OCI-LY7 (cell line): ENCODE measurements around the gene ATF7.

Experiments used
- CTCF ChIP-seq: fragments of 200-600 bp; sonication (generic); conservative IDR thresholded peaks from 2 replicates; pipeline ENCODE4 v1.5.1; 2014; ENCODE audit warnings: mild to moderate bottlenecking, antibody characterized with exemption, low read length, moderate library complexity, mixed read lengths
- EZH2phosphoT487 ChIP-seq: fragments of 200-600 bp; sonication (generic); IDR thresholded peaks from 2 replicates; pipeline ENCODE4 v1.6.1; 2018; ENCODE audit warnings: low read depth, borderline replicate concordance, mild to moderate bottlenecking, mixed run types, antibody characterized with exemption, low read length, moderate library complexity, mixed read lengths

- no peak for TF ChIP-seq EZH2phosphoT487
- no peak for TF ChIP-seq CTCF
These were observed 165.1 kb downstream of the ATF7 start for GRCh38 chr12:53461059-53461458.
